GM21390 (cell line): Measurements from ENCODE around the gene TAF3.
A peak's percentile ranks its signal among the peaks of the same experiment; 100 is the strongest.
"Not testable (repeated sequence)": the region's sequence is repeated elsewhere in the genome, so short reads cannot be mapped to it uniquely, and the experiment has no call there.

Experiments used
- ATAC-seq: cut with Tn5 transposase; IDR thresholded peaks from one replicate; pipeline ENCODE4 v1.9.1; 2021; ENCODE audit not compliant: unreplicated experiment

The TAF3 gene

GRCh38 chr10:8026349-8027259 lies 208.3 kb downstream of the TAF3 start:
- ATAC-seq = peak; percentile 44

GRCh38 chr10:8031211-8031610 lies 212.9 kb downstream of the TAF3 start:
- ATAC-seq = not testable (repeated sequence)

GRCh38 chr10:8032558-8032957 lies 214.3 kb downstream of the TAF3 start:
- ATAC-seq = no peak

DNA sequence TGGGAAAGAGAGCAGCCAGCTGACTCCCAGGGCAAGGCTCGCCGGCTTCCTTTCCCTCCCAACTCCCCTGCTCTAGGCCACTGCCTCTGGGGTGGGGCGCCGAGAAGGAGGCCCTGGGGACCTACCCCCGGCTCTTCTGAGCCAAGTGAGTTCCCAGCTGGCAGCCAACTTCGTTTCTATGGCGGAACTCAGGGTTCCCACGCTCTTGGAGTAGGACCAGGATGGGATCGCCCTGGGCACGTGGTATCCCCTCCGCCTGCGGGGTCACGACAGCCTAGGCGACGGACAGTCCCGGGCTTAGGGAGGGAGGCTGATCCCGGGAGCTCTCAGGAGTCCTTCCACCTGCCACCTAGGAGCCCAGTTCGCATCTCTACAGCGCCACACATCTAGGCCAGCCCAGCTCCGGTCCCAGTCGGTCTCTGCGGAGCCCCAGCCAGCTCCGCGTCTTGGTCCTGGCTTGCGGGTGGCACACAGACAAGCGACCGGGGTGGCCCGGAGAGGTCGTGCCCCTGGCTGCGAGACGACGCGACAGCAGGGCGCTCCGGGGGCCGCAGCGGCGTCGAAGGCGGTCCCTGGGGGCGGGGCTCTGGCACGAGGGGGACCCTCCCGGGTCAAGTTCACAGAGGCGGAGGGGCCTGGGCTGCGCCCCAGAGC lies 215.6 kb downstream of the TAF3 start:
- no peak for ATAC-seq

GRCh38 chr10:8034466-8035005 lies 216.2 kb downstream of the TAF3 start:
- no peak for ATAC-seq

GRCh38 chr10:8035006-8035640 lies 216.8 kb downstream of the TAF3 start:
- no peak for ATAC-seq

DNA sequence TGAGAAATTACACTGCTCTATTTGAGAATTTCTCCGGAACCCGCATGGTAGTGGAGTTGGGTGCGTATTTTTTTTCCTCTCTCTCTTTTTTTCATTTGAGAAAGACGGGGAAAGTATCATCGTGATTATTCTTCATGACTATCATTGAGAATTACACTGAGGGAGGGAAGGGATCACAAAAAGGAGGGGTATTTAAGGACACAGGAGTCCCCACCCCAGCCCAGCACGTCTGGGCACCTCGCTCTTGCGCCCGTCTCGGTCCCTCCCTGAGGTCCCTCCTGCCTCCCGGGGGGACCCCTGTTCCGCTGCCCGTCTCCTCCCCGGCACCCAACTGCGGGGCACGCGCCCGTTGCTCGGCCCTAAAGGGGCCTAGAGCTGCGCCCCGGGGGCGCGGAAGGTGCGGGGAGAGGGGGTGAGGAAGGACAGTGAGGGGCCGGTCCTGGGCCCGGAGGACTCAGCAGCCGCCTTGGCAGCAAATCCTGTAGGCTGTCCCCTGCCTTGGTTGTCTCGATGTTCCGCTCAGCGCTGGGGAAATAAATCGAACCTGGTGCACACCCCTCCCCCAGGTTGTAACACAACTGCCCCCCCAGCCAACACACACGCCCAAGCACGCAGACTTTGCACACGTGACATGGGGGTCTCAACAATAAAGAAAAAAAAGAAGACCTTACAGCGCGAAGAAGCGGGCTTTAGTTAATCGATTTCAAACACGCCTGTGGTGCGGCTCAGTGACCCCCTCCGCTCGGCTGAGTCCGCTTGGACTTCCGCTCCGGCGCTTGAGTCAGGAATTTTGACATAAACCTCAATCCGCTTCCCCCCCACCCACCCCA lies 217.6 kb downstream of the TAF3 start:
- ATAC-seq = no peak

GRCh38 chr10:8036506-8037198 lies 218.3 kb downstream of the TAF3 start:
- ATAC-seq = no peak

DNA sequence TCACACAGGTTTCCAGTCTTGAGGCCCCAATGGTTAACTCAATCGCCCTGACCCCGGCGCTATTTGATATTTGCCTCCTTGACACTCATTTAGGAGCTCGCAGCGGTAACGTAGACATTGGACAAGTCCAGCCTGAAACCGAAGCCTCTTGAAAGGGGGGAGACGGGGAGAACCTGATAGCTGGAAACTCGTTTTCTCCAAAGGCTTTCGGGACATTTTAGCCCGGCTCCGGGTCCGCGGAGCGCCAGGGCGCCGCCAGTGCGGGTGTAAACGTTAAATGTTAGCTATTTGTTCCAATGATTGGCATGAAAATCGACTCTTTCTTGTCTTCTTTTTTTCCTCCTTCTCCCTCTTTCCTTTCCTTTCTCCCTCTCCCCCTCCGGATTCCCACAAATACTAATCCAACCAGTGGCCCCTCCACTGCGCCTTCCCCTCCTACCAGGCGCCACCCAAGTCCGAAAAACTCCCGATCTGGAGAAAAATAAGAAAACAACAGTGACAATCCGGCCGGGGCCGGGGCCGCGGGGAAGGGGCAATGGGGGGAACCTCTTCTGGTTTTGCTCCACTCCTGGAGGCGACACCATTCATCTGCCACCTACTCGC lies 219.0 kb downstream of the TAF3 start:
- ATAC-seq = no peak

GRCh38 chr10:8037941-8038894 lies 219.9 kb downstream of the TAF3 start:
- ATAC-seq = no peak

GRCh38 chr10:8039321-8039881 lies 221.1 kb downstream of the TAF3 start:
- no peak for ATAC-seq

GRCh38 chr10:8040651-8041050 lies 222.3 kb downstream of the TAF3 start:
- no peak for ATAC-seq

- ATAC-seq = no peak
Measured at GRCh38 chr10:8041284-8041991, 223.1 kb downstream of the TAF3 start.

GRCh38 chr10:8041992-8042720 lies 223.9 kb downstream of the TAF3 start:
- no peak for ATAC-seq

GRCh38 chr10:8042721-8043568 lies 224.6 kb downstream of the TAF3 start:
- ATAC-seq = no peak
